ENCODE results near the gene CUL4A.

Gene CUL4A

GRCh38 chr13:113183450-113184129, 25.8 kb upstream of the CUL4A start:
- ChIA-PET CTCF (no interaction called here), POLR2A (no interaction called here)
- no peak for DNase-seq (ENCODE audit: low read depth, low spot score)
- TF ChIP-seq CTCF (IDR thresholded peaks at IDR 0.05; ENCODE audit: insufficient read depth, low read length, missing control alignments) = no peak
- H3K4me3 ChIP-seq (ENCODE audit: low read depth, low read length) = no peak overlapping the region

DNA sequence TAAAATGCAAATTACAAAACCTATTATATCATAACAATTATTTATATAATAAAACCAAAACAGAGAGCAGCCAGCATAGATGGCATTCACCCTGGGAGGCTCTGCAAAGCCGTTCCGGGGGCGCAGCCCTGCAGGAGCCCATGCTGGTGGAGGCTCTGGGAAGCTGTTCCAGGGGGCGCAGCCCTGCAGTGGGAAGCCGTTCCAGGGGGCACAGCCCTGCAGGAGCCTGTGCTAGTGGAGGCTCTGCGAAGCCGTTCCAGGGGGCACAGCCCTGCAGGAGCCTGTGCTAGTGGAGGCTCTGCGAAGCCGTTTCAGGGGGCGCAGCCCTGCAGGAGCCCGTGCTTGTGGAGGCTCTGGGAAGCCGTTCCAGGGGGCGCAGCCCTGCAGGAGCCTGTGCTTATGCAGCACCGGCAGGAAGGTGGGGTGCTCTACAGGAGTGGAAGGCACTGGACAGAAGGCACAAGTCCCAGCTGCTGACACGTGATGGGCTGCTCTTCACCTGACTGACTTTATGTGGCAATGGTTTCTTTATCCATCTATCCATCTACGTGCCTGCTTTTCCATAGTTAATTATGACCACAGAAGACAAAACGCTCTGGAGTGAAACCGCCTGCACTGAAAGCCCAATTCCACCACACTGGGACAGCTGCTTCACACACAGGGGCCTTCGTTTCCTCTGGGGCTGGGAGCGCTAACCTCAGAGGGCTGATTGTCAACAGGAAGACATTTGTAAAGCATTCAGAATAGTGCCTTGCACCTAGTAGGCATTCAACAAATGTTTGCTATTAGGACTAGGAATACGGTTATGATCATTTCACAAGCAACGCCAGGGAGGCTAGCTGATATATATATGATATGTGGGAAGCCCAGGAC, 24.6 kb upstream of the CUL4A start:
- no peak for TF ChIP-seq CTCF (IDR thresholded peaks at IDR 0.05; ENCODE audit: insufficient read depth, low read length, missing control alignments)
- DNase-seq (ENCODE audit: low read depth, low spot score) = no peak
- H3K4me3 ChIP-seq (ENCODE audit: low read depth, low read length) = no peak overlapping the region
- POLR2A ChIA-PET = no interaction called here
- CTCF ChIA-PET = no interaction called here

- DNase-seq (ENCODE audit: low read depth, low spot score) = no peak
- CTCF ChIA-PET = interaction anchor here (1.3 kb wide), 2 partner anchors 8 to 11 kb away, joined by 3 to 5 read pairs; no protein-coding TSS in a partner anchor
- no peak overlapping the region for H3K4me3 ChIP-seq (ENCODE audit: low read depth, low read length)
- POLR2A ChIA-PET = interaction anchor here (1.0 kb wide), 1 partner anchor 24 kb away, joined by 5 read pairs; the partner anchor contains the start of gene CUL4A
- no peak for TF ChIP-seq CTCF (IDR thresholded peaks at IDR 0.05; ENCODE audit: insufficient read depth, low read length, missing control alignments)
Observed at GRCh38 chr13:113186061-113186900, 23.1 kb upstream of the CUL4A start.

DNA sequence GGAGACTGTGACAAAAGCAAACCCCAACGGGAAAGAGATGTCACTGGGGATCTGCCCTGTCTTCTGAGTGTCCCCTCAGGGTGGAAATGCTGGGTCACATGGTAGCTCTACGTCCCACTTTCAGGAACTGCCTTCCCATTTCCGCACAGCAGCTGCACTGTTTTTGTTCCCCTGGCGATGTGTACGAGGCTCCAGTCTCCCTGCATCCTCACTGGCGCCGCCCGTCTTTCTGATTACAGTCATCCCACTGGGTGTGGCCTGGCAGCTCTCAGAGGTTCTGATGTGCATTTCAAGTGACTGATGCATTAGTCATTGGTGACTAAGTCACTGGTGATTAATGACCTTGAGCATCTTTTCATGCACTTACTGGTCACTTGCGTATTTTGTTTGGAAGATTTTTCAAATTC, 22.1 kb upstream of the CUL4A start:
- POLR2A ChIA-PET = interaction anchor here (1.0 kb wide), 2 partner anchors 9 to 23 kb away, joined by 5 to 8 read pairs; partner anchors contain the start of gene CUL4A
- TF ChIP-seq CTCF (IDR thresholded peaks at IDR 0.05; ENCODE audit: insufficient read depth, low read length, missing control alignments) = no peak
- peak; percentile 96 for DNase-seq (ENCODE audit: low read depth, low spot score)
- CTCF ChIA-PET = interaction anchor here (1.3 kb wide), 2 partner anchors 9 to 12 kb away, joined by 3 to 5 read pairs; no protein-coding TSS in a partner anchor
- H3K4me3 ChIP-seq (ENCODE audit: low read depth, low read length) = peak overlapping the region; percentile 1; the same call in 1 of the 2 replicates

- DNase-seq (ENCODE audit: low read depth, low spot score) = no peak
- POLR2A ChIA-PET = interaction anchor here (1.0 kb wide), 1 partner anchor 10 kb away, joined by 8 read pairs; no protein-coding TSS in a partner anchor
- TF ChIP-seq CTCF (IDR thresholded peaks at IDR 0.05; ENCODE audit: insufficient read depth, low read length, missing control alignments) = no peak
- H3K4me3 ChIP-seq (ENCODE audit: low read depth, low read length) = no peak overlapping the region
- CTCF ChIA-PET = interaction anchor here (1.3 kb wide), 1 partner anchor 10 kb away, joined by 5 read pairs; no protein-coding TSS in a partner anchor
Observed at GRCh38 chr13:113187883-113188665, 21.3 kb upstream of the CUL4A start.
